ENCODE measurements around the gene NDST1.

DNA sequence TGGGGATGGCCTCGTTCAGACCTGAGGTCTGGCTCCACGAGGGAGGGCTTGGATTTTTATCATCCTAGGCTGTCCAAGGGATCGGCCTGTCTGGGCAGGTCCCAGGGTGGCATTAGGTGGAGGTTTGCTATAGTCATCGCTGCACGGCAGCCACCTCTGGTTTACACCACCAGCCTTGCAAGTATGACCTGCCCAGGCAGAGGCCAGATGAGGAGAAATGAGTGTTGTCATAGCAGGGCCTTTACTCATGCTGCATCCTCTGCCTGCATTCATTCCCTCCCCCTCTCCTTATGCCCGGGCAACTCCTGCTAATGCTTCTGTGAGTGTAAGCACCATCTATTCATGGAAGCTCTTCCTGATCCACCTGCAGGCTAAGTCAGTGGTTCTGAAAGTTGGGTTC, 15.3 kb upstream of the NDST1 start:
- TF ChIP-seq CTCF (IDR thresholded peaks at IDR 0.05; ENCODE audit: control extremely low read depth in 1 of 3, insufficient read depth in 1 of 3, low read depth in 1 of 3, low read length in 3 of 3) (no peak), CEBPB (IDR thresholded peaks at IDR 0.05; ENCODE audit: low read depth, low read length) (no peak), POLR2A (IDR thresholded peaks at IDR 0.05; ENCODE audit: control extremely low read depth in 1 of 2, low read depth in 2 of 2, low read length in 2 of 2) (no peak), EZH2 (IDR thresholded peaks at IDR 0.05; ENCODE audit: low read depth, low read length, severe bottlenecking) (no peak), RXRA (IDR thresholded peaks at IDR 0.05; ENCODE audit: insufficient read depth, low read depth, low read length) (no peak), KDM1A (IDR thresholded peaks at IDR 0.05; ENCODE audit: borderline replicate concordance, low read length) (no peak), POLR2AphosphoS5 (IDR thresholded peaks at IDR 0.05; ENCODE audit: low read depth, low read length) (no peak)
